ENCODE data around the gene HINT3. TPM values are rescaled to one million over a fixed set of nuclear protein-coding genes. Genes with fewer than 3 reads are reported as not detected.

HINT3 gene
- total RNA-seq, 4 donors from 2014 or later, result 12.5 to 27.0 (median 16.6) TPM

DNA sequence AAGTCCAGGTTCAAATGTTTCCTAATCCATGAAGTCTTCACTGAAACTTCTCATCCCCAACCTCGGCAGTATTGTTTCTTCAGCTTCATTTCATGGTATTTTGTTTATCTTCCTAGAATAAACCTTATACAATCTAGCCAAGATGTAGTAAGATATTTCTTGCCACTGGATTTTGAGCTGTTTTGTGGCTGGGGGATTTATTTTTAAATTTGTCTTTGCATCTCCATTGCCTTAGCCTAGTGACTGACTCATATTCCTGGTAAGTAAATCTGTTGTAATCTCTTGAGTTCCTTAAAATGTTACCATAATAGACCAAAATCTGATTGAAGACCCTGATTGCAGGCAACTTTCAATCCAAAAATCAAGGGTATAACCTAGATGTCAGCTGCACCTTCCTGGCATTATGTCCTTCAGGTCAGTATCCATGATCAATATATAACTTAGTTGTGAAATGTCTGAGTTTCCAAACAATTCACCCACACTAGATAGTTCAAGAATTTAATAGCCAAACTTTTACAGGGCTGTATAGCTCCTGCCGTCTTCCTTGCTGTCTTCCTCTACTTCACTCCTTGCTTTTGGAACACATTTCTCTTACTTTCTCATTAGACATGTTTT lies 25.1 kb downstream of the HINT3 start:
- Histone ChIP-seq H3K36me3 (peaks cover 5% of the 10 kb centered on the region), H3K9me3 (no peaks in the 10 kb centered on the region), H3K27ac (no peak overlapping the region), H3K4me3 (no peak overlapping the region), H3K4me1 (peaks cover 10% of the 10 kb centered on the region), H3K27me3 (no peaks in the 10 kb centered on the region)
- no peak for DNase-seq (ENCODE audit: low spot score in 2 of 2)
- TF ChIP-seq EP300 (IDR thresholded peaks at IDR 0.05) (no peak), POLR2A (IDR thresholded peaks at IDR 0.05) (no peak), POLR2AphosphoS5 (IDR thresholded peaks at IDR 0.05) (no peak)
- TF ChIP-seq, protein P1, sequence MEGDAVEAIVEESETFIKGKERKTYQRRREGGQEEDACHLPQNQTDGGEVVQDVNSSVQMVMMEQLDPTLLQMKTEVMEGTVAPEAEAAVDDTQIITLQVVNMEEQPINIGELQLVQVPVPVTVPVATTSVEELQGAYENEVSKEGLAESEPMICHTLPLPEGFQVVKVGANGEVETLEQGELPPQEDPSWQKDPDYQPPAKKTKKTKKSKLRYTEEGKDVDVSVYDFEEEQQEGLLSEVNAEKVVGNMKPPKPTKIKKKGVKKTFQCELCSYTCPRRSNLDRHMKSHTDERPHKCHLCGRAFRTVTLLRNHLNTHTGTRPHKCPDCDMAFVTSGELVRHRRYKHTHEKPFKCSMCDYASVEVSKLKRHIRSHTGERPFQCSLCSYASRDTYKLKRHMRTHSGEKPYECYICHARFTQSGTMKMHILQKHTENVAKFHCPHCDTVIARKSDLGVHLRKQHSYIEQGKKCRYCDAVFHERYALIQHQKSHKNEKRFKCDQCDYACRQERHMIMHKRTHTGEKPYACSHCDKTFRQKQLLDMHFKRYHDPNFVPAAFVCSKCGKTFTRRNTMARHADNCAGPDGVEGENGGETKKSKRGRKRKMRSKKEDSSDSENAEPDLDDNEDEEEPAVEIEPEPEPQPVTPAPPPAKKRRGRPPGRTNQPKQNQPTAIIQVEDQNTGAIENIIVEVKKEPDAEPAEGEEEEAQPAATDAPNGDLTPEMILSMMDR (IDR thresholded peaks at IDR 0.05), result no peak
- 97% methylated on average over 2 of the region's 2 CpGs for WGBS

DNA sequence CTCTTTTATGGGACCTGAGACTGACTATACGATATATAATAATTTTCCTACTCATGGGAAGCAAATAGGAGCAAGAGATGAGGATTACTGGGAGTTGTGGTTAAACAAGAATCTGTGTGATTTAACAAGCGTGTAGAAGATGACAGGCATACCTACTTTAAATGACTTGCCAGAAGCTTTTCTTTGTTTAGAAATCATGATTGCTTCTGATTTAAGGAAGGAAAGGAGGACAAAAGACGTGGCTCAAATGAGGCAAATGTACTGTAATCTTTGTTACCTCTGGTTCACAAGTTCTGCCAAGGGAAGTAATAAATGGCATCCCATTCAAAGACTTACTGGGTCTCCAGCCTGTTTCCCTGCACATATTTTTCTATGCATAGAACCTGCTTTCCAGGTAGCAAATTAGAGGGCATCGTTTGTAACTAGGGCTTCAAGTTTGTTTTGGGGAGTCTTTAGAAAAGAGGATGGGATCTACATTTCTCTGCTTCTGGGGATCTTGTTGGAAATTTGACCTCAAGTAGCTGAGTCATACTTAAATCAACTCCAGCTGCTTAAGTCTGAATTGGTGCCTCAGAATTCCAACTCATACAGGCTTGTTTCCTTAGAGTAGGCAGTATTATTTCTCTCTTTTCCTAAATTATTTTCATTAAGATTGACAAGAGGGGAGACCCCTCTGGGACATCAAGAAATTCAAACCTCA lies 26.8 kb downstream of the HINT3 start:
- WGBS, result 60% methylated on average over 4 of the region's 4 CpGs
- H3K4me1 ChIP-seq, result peaks cover 20% of the 10 kb centered on the region
- H3K36me3 ChIP-seq, result peaks cover 5% of the 10 kb centered on the region
- no peak overlapping the region for H3K4me3 ChIP-seq
- no peaks in the 10 kb centered on the region for H3K27me3 ChIP-seq
- no peak overlapping the region for H3K27ac ChIP-seq
- no peak for DNase-seq (ENCODE audit: low spot score in 2 of 2)
- no peaks in the 10 kb centered on the region for H3K9me3 ChIP-seq
- TF ChIP-seq EP300 (IDR thresholded peaks at IDR 0.05), result no peak
- TF ChIP-seq POLR2AphosphoS5 (IDR thresholded peaks at IDR 0.05), result no peak
- TF ChIP-seq POLR2A (IDR thresholded peaks at IDR 0.05), result no peak
- TF ChIP-seq, protein P1 (IDR thresholded peaks at IDR 0.05), result no peak

DNA sequence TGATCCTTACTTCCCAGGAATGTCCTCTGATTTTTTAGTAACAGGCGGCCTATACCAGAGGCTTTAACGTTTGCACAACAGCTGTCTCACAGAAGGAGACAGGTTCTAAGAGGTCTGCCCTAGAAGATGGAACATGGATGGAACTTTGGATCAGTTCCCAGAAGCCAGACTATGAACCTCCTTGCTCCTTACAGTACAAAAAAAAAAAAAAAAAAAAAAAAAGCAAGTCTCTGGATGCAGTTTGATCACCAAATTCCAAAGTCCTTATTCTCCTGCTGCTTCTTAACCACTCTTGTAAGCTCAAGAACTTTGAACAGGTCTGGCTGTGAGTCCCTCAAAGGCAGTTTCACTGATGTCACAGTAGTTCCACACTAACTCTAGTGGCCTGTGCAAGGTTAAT lies 27.7 kb downstream of the HINT3 start:
- Histone ChIP-seq H3K4me1 (peaks cover 20% of the 10 kb centered on the region), H3K27me3 (no peaks in the 10 kb centered on the region), H3K36me3 (peaks cover 5% of the 10 kb centered on the region), H3K4me3 (no peak overlapping the region), H3K9me3 (no peaks in the 10 kb centered on the region), H3K27ac (no peak overlapping the region)
- TF ChIP-seq POLR2AphosphoS5 (IDR thresholded peaks at IDR 0.05), result no peak
- TF ChIP-seq POLR2A (IDR thresholded peaks at IDR 0.05), result no peak
- no peak for TF ChIP-seq EP300 (IDR thresholded peaks at IDR 0.05)
- TF ChIP-seq, protein P1 (IDR thresholded peaks at IDR 0.05), result no peak
- no peak for DNase-seq (ENCODE audit: low spot score in 2 of 2)
- WGBS, result 81% methylated on average over 2 of the region's 2 CpGs

DNA sequence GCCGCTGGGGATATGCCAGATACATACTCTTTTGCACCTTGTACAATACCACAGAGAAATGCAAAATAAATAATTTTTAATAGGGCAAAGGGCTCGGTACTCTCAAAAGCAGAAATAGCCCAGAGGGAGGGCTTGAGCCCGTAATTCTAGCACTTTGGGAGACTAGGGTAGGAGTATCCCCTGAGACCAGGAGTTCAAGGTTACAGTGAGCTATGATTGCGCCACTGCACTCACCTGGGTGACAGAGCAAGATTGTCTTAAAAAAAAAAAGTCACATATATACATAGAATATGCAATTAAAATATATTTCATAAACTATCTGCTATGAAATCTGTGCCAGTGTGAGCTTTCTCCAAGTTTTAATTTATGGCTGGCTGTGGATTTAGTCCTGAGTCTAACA lies 29.0 kb downstream of the HINT3 start:
- Histone ChIP-seq H3K27ac (peak overlapping the region; percentile 87), H3K9me3 (no peaks in the 10 kb centered on the region), H3K4me1 (peaks cover 20% of the 10 kb centered on the region), H3K36me3 (peaks cover 4% of the 10 kb centered on the region), H3K27me3 (no peaks in the 10 kb centered on the region), H3K4me3 (peak overlapping the region; percentile 88)
- no peak for TF ChIP-seq EP300 (IDR thresholded peaks at IDR 0.05)
- TF ChIP-seq, protein P1 (IDR thresholded peaks at IDR 0.05), result no peak
- TF ChIP-seq POLR2AphosphoS5 (IDR thresholded peaks at IDR 0.05), result no peak
- TF ChIP-seq POLR2A (IDR thresholded peaks at IDR 0.05), result no peak
- WGBS, result 71% methylated on average over 4 of the region's 4 CpGs
- no peak for DNase-seq (ENCODE audit: low spot score in 2 of 2)

DNA sequence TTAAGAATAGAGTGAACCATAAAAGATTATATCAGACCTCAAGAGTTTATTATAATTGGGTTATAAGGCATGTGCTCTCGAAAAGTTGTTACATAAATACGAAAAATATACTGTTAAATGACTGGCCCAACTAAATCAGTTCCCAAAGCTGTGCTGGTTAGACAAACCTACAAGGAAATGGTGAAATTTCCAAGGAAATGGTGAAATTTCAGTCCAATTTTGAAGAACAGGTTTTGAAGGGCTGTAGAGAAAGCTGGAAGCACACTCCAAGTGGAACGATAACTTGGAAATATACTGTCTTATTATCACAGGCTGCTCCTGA lies 29.4 kb downstream of the HINT3 start:
- Histone ChIP-seq H3K9me3 (no peaks in the 10 kb centered on the region), H3K4me1 (peaks cover 20% of the 10 kb centered on the region), H3K27me3 (no peaks in the 10 kb centered on the region), H3K36me3 (no peaks in the 10 kb centered on the region), H3K27ac (peak overlapping the region; percentile 87), H3K4me3 (peak overlapping the region; percentile 88)
- WGBS, result 4% methylated on average over 3 of the region's 3 CpGs
- DNase-seq (ENCODE audit: low spot score in 2 of 2), result no peak
- TF ChIP-seq EP300 (IDR thresholded peaks at IDR 0.05) (no peak), POLR2AphosphoS5 (IDR thresholded peaks at IDR 0.05) (no peak), POLR2A (IDR thresholded peaks at IDR 0.05) (no peak)
- TF ChIP-seq, protein P1 (IDR thresholded peaks at IDR 0.05), result no peak

Measured in suprapubic skin (tissue), 4 donors.